OCI-LY7 (cell line): Measurements from ENCODE around the gene TNPO2.

ENCODE experiments used
- CTCF ChIP-seq: fragments of 200-600 bp; sonication (generic); conservative IDR thresholded peaks from 2 replicates; pipeline ENCODE4 v1.5.1; 2014; ENCODE audit warnings: mild to moderate bottlenecking, antibody characterized with exemption, low read length, moderate library complexity, mixed read lengths
- EZH2phosphoT487 ChIP-seq: fragments of 200-600 bp; sonication (generic); IDR thresholded peaks from 2 replicates; pipeline ENCODE4 v1.6.1; 2018; ENCODE audit warnings: low read depth, borderline replicate concordance, mild to moderate bottlenecking, mixed run types, antibody characterized with exemption, low read length, moderate library complexity, mixed read lengths

GRCh38 chr19:12767666-12768065 is 43.9 kb upstream of the TNPO2 start:
- no peak for TF ChIP-seq CTCF
- TF ChIP-seq EZH2phosphoT487, result no peak
